OCI-M2 (cell line): ENCODE results near the gene KLHL30.

Source experiments
- DNase-seq: peaks from one replicate; lab custom pipeline; 2025; ENCODE audit not compliant: unreplicated experiment; lab: John Stamatoyannopoulos, UW

Gene KLHL30

GRCh38 chr2:238172439-238172838, 34.0 kb downstream of the KLHL30 start:
- DNase-seq: no peak

DNA sequence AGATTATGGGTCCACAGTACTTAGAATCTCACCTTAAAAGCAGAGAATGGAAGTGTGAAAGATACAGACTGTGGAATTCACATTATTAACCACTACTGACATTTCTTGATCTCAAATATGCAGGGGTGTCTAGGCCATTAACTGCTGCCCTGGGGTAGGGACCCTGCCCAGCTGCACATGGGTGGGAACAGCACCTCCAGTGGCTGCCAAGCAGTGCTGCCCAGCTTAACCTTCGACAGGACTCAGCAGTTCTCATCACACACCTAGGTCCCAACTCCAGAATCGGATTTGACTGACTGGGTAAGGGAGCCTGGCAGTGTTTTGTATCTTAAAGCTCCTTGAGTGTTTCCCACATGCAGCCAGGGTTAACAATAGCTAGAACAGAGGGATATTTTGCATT, 35.2 kb downstream of the KLHL30 start:
- no peak for DNase-seq

- no peak for DNase-seq
Measured at GRCh38 chr2:238174291-238174690, 35.8 kb downstream of the KLHL30 start.

DNA sequence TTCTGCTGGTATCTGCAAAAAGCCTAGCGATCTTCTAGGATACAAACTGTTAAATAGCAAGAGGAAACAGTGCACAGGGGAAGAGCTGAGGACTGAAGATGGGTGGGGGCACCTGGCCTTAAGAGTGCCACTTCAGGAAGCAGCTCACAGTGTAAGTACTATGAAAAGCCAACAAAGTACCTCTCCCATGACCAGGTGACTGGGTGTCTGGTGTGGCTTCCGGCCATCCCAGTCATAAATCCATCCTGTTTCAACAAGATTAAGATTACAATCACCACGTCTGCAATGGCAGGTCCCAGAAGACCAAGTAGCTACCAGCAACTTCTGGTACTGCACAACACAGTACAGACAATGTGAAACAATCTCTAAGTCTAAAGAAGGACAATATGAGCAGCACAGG, 36.2 kb downstream of the KLHL30 start:
- DNase-seq: no peak

DNA sequence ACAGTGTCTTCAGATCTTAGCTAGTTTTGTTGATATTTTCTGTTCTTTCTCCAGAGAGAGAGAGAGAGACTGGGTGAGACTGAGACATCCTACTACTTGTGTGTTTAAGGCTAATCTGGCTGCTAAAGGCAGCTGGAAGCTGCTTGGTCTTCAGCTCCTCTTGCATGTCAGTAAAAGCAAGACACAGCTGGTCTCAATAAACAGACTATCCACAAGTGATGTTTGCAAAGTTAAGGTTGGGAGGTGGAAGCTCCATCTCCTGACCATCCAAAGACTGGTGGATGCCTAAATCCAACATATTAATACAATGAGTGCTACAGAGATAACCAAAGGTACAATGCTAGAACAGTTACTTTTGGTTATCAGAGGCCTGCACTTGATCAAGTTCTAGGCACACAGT, 38.1 kb downstream of the KLHL30 start:
- DNase-seq: no peak

GRCh38 chr2:238180554-238180953, 42.1 kb downstream of the KLHL30 start:
- no peak for DNase-seq

DNA sequence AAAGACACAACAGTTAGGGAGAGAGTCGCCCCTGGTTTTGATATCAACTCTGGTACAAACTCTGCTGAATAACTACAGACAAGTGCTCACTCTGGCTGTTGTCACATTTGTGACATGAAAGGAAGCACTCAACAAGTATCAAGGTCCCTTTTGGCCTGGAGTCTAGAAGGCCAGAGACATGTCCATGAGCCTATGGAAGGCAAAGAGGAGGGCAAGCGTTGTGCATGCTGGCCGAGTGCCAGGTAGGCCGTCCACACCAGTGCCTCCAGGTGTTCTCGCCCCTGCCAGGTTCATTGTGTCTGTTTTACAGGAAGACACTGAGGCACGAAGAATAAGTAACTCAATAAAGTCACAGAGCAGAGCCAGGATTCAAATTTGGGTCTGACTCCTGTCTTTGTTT, 43.9 kb downstream of the KLHL30 start:
- DNase-seq: no peak

DNA sequence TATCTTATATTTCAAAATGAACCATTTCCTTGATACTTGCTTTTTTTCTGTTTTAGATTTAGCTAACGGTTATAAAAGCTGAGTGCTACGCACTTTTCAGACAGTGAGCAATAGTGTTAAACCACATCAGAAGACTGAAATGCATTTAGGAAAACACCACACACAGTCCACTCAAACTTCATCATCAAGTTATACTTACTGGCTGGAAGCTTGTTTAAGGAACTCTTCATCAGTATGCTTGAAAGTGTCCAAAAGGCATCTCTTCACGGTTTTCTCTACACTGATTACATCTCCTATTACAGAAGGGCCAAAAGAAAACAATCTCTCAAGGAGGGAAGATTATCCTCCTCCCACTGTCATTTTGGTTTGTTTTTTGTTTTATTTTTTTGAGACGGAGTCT, 45.4 kb downstream of the KLHL30 start:
- no peak for DNase-seq

GRCh38 chr2:238187618-238188548, 49.4 kb downstream of the KLHL30 start:
- DNase-seq: no peak

DNA sequence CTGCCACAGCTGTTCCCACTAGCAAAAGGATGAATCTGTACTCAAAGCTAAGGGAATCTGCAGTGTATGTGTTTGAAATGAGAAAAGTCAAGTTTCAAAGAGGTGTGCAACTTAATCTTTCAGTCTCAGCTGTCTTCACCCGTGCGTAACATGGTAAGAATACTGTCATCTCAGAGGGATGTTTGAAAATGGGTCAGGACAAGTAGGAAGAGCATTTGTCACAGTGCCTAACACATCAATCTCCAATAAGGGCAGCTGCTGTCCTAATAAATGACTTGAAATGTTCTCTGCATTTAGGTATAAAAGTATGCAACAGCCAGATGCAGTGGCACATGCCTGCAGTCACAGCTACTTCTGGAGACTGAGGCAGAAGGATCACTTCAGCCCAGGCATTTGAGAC, 52.0 kb downstream of the KLHL30 start:
- DNase-seq: no peak
